ENCODE data around the gene ADGRB3. TPM values are rescaled to one million over a fixed set of nuclear protein-coding genes. Genes with fewer than 3 reads are reported as not detected.
"Not testable (repeated sequence)": the region's sequence is repeated elsewhere in the genome, so short reads cannot be mapped to it uniquely, and the experiment has no call there.

Gene ADGRB3
- total RNA-seq, 1 donor from 2014 or later, result not detected

GRCh38 chr6:68642977-68643376 is 7.9 kb downstream of the ADGRB3 start:
- no peak for DNase-seq (ENCODE audit: extremely low read depth, low read depth, low spot score)

DNA sequence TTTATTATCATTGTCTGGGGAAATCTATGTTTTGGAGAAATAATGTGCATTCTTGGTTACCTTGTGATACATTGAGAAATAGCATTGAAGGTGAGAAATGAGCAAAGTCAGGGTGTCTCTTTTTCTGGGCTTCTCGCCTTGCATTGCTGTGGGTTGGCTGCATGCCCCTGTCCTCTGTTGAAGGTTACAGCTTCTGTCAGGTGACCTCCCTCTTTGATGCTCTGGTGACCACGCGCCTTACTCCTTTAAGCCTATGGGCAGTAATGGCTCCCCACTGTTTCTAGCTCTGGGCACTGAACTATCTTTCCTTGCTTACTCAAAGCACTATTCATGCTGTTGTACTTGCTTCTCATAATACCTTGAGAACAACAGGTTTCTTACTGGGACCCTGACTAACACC is 14.6 kb downstream of the ADGRB3 start:
- no peak for DNase-seq (ENCODE audit: extremely low read depth, low read depth, low spot score)

- DNase-seq (ENCODE audit: extremely low read depth, low read depth, low spot score), result no peak
Measured at GRCh38 chr6:68650142-68650541, 15.1 kb downstream of the ADGRB3 start.

GRCh38 chr6:68651011-68651985 is 16.2 kb downstream of the ADGRB3 start:
- DNase-seq (ENCODE audit: extremely low read depth, low read depth, low spot score), result no peak

DNA sequence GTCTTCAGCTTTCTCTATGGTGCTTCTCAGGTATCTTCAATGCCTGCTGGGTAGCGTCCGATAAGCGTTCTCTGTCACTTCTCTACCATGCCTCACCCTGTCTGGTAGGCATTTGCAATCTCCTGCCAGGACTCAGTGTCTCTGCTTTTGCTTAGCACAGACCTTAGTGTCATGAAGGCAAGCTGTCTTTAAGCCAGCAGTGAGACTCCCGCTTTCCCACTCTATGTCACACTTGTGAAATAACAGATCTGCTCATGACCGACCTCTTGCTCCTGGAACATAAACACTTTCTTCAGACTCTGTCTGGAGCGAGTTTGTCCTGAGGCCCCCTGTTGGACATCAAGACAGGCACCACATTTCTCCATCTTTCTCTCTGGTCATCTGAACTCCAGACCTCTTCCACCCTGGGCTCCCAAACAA is 17.0 kb downstream of the ADGRB3 start:
- no peak for DNase-seq (ENCODE audit: extremely low read depth, low read depth, low spot score)

GRCh38 chr6:68653074-68653705 is 18.1 kb downstream of the ADGRB3 start:
- DNase-seq (ENCODE audit: extremely low read depth, low read depth, low spot score), result no peak

DNA sequence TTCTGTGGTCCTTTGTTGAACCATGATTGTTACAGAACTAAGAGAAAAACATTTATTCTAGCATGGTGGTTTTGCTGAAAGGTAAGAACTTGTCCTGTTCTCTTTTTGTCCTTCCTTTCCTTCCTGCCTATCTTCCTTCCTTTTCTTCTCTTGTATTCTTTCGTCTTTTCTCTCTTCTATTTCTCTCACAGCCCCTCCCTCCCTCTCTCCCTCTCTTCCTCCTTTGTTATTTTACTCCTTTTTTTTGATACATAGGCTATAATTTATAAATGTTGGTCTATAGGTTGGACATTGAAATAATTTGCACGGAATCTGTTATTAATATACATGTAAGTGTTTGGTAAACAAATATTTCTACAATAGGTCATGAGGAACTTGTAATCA is 18.6 kb downstream of the ADGRB3 start:
- no peak for DNase-seq (ENCODE audit: extremely low read depth, low read depth, low spot score)

GRCh38 chr6:68654134-68654533 is 19.1 kb downstream of the ADGRB3 start:
- DNase-seq (ENCODE audit: extremely low read depth, low read depth, low spot score), result no peak

GRCh38 chr6:68655028-68655427 is 19.9 kb downstream of the ADGRB3 start:
- no peak for DNase-seq (ENCODE audit: extremely low read depth, low read depth, low spot score)

DNA sequence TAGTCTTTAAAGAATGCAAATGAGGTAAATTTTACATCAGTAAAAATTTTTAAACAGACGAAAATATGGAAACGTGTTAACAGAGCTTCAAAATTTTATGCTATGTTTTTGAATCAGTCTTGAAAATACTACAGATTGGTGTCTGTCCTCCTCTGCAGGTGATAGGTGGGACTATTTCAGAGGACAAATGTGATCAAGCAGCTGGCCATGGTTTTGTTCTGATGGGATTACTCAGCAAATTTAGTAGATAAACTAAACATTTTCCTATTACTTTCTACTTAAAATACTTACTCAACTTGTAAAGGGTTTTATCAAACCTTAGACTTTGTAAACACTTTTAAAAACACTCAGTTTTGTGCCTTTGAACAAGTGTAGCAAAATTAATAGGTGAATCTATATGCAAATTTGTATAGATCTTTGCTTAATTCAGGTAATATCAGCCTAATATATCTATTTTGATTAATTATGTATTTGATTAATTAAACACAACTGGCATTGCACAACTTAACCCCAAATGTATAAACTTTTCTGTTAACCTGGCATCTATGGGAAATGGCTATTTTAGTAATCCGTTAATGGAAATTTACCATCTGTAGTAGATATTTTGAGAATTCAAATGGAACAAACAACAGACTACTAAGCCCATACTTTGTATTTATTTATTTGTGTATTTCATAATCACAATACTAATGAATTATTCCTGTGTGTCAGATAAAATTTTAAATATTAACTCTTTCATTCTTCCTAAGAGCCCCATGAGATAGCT is 22.5 kb downstream of the ADGRB3 start:
- no peak for DNase-seq (ENCODE audit: extremely low read depth, low read depth, low spot score)

GRCh38 chr6:68658338-68658737 is 23.3 kb downstream of the ADGRB3 start:
- no peak for DNase-seq (ENCODE audit: extremely low read depth, low read depth, low spot score)

DNA sequence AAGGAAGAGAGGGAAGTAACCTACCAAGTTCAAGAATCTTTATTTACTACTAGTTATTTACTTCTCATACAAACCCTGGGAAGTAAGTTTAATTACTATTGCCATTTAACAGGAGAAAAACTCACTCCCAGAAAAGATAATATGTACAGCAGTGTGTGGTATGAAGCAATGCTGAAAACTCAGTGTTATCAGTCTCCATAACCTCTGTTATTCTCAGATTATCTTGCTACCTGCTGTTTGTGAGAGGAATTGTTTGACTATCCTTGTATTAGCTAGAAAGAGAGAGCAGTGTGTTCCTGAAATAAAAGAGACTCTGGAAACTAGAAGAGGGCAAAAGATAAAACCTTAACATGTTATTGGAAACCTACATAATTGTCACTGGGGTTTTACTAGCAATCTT is 38.2 kb downstream of the ADGRB3 start:
- no peak for DNase-seq (ENCODE audit: extremely low read depth, low read depth, low spot score)

- DNase-seq (ENCODE audit: extremely low read depth, low read depth, low spot score), result no peak
Measured at GRCh38 chr6:68675548-68675947, 40.5 kb downstream of the ADGRB3 start.

DNA sequence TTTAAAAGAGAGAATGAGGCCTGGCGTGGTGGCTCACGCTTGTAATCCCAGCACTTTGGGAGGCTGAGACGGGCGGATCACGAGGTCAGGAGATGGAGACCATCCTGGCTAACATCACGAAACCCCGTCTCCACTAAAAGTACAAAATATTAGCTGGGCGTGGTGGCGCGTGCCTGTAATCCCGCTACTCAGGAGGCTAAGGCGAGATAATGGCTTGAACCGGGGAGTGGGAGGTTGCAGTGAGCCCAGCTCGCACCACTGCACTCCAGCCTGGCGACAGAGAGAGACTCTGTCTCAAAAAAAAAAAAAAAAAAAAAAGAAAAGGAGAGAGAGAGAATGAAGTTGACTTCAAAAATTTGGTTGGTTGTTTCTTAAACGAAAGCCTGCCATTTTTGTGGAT is 41.0 kb downstream of the ADGRB3 start:
- not testable (repeated sequence) for DNase-seq (ENCODE audit: extremely low read depth, low read depth, low spot score)

GRCh38 chr6:68677058-68677457 is 42.0 kb downstream of the ADGRB3 start:
- no peak for DNase-seq (ENCODE audit: extremely low read depth, low read depth, low spot score)

- no peak for DNase-seq (ENCODE audit: extremely low read depth, low read depth, low spot score)
Measured at GRCh38 chr6:68679399-68679798, 44.3 kb downstream of the ADGRB3 start.

DNA sequence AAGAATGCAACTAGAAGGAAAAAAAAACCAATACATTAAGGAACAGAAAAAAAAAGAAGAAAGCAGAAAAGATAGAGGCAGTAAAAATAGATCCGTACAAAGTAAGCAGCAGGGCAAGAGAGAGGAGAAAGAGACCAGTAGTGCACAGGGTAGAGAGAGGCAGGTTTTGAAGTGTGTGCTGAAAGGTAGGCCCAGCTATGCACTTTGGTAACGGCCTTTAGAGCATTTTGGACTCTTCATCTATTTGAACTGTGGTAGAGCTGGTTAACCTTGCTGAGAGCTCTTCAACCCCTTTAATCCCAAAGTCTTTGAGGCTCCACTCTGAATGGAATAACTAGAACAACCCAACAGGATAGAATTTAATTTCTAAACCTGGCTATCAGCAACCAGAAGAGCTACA is 45.2 kb downstream of the ADGRB3 start:
- no peak for DNase-seq (ENCODE audit: extremely low read depth, low read depth, low spot score)

GRCh38 chr6:68689910-68690309 is 54.8 kb downstream of the ADGRB3 start:
- DNase-seq (ENCODE audit: extremely low read depth, low read depth, low spot score), result no peak

- no peak for DNase-seq (ENCODE audit: extremely low read depth, low read depth, low spot score)
Measured at GRCh38 chr6:68691120-68691519, 56.0 kb downstream of the ADGRB3 start.

- no peak for DNase-seq (ENCODE audit: extremely low read depth, low read depth, low spot score)
Measured at GRCh38 chr6:68693271-68693670, 58.2 kb downstream of the ADGRB3 start.

GRCh38 chr6:68695403-68695802 is 60.3 kb downstream of the ADGRB3 start:
- no peak for DNase-seq (ENCODE audit: extremely low read depth, low read depth, low spot score)
